Pancreas (tissue), 10 donors: Measurements from ENCODE around the gene PHLDB3. TPM values are rescaled to one million over a fixed set of nuclear protein-coding genes. Genes with fewer than 3 reads are reported as not detected.
"Not testable (repeated sequence)": the region's sequence is repeated elsewhere in the genome, so short reads cannot be mapped to it uniquely, and the experiment has no call there.

Experiments
- ATAC-seq, 4 donors: fragments of 200-7000 bp; cut with Tn5 transposase; one replicate each; pipeline versions ENCODE4 v1.8.0 to v1.9.1; 2020; ENCODE audit warnings: mild to moderate bottlenecking in 4 of 4, moderate library complexity in 4 of 4
- DNase-seq, 6 donors: peaks; one replicate each; pipeline ENCODE4 v3.0.0-alpha.2; 2020
- FAIRE-seq: peaks from 2 replicates; lab custom pipeline; 2012; peaks lifted over from hg19 to GRCh38; lab: Jason Lieb, UNC
- H3K27ac ChIP-seq, 4 donors: fragments of 200-600 bp; sonication (generic); 1 replicate in 3 of 4; 2 replicates in 1 of 4; pipeline versions ENCODE4 v1.5.0 to v1.8.0; 2020
- H3K27me3 ChIP-seq, 4 donors: fragments of 200-600 bp; one replicate each; pipeline ENCODE4 v1.8.0; 2021
- H3K36me3 ChIP-seq, 3 donors: fragments of 200-600 bp; sonication (generic) in 1 of 3; one replicate each; pipeline versions ENCODE4 v1.5.0 to v1.8.0; 2020 to 2021
- H3K4me1 ChIP-seq, 3 donors: fragments of 200-600 bp; one replicate each; pipeline ENCODE4 v1.8.0; 2021
- H3K4me3 ChIP-seq, 4 donors: fragments of 200-600 bp; sonication (generic) in 2 of 4; one replicate each; pipeline versions ENCODE4 v1.5.0 to v1.8.0; 2020 to 2021
- H3K9me3 ChIP-seq, 4 donors: fragments of 200-600 bp; one replicate each; pipeline ENCODE4 v1.8.0; 2021
- WGBS, 2 donors: extraction: QIAGEN DNeasy Blood & Tissue Kit; methylation state at CpG; one replicate each; pipeline ENCODE4 v1.1.7; 2013; 5-methylcytosine and 5-hydroxymethylcytosine counted together
- intact Hi-C, 3 donors: fragments of 100-400 bp; cut with DNase I; formaldehyde crosslinking; loops; one replicate each; pipeline versions ENCODE4 v1.11.1 to v1.14.2; 2022
- polyA plus RNA-seq, 2 donors: library from polyadenylated mRNA; stranded (reverse); fragments of 200-250 nt; gene quantifications; one replicate each; pipeline ENCODE4 v1.2.3, GENCODE V29; 2013
- total RNA-seq, 6 donors: library from RNA; stranded (reverse); fragmentation: NEBNext Ultra II Directional in 4 of 6; extraction: Animal tissue kit (Norgen Biotek cat#: 25700) in 4 of 6; gene quantifications; one replicate each; pipeline versions ENCODE4 v1.2.1 to v1.2.4, GENCODE V29; 2021 to 2023
- TF ChIP-seq, protein P1 (sequence below), 4 donors: fragments of 200-600 bp; sonication (generic) in 3 of 4; IDR thresholded peaks; one replicate each; pipeline versions ENCODE4 v1.5.0 to v1.8.0; 2021; ENCODE audit warnings: antibody characterized with exemption in 4 of 4
- donor health status: healthy with polysubstance abuse.
- donor health status: DM: no; HTN: no; CAD: no; lungs with moderate emphysema.
- donor health status: DM: no; HTN: no; CAD: no.
- donor health status: control.
- donor health status: control.
- donor health status: Bipolar disorder and iron deficiency.
- donor health status: DM: yes; HTN: yes; CAD: no.
- donor health status: DM: no; HTN: no; CAD: no.
- donor health status: DM: no; HTN: no; CAD: no.
- donor health status: DM: yes; HTN: yes; CAD: no.

The PHLDB3 gene
- total and polyA plus RNA-seq, 8 donors, result 7.2 to 33.7 (median 10.7) TPM

DNA sequence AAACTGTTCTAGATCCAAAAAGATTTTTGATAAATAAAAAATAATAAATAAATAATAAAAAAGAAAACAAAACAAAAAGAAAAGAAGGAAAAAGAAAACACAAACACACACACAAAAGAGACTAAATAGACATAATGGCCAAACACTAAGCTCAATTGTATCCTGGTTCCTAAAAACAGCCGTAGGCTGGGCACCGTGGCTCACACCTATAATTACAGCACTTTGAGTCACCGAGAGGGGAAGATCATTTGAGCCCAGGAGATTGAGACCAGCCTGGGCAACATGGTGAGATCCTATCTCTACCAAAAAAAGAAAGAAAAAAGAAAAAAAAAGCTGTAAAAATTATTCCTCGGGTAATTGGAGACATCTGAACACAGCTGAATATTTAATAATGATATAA, 13.5 kb upstream of the PHLDB3 start:
- Histone ChIP-seq H3K36me3 (no peaks in the 10 kb centered on the region), H3K9me3 (no peaks in the 10 kb centered on the region), H3K4me3 (no peak overlapping the region), H3K27ac (no peak overlapping the region), H3K27me3 (no peaks in the 10 kb centered on the region), H3K4me1 (no peaks in the 10 kb centered on the region)
- intact Hi-C loops, result loop anchor here in 1 of 3 donors (5.0 kb wide), 1 partner anchor 71 kb away; no protein-coding TSS in a partner anchor
- DNase-seq (no peak), FAIRE-seq (no peak), ATAC-seq (no peak)
- WGBS, 2 donors, result 74 to 94% methylated on average over 4 of the region's 4 CpGs
- TF ChIP-seq, protein P1, sequence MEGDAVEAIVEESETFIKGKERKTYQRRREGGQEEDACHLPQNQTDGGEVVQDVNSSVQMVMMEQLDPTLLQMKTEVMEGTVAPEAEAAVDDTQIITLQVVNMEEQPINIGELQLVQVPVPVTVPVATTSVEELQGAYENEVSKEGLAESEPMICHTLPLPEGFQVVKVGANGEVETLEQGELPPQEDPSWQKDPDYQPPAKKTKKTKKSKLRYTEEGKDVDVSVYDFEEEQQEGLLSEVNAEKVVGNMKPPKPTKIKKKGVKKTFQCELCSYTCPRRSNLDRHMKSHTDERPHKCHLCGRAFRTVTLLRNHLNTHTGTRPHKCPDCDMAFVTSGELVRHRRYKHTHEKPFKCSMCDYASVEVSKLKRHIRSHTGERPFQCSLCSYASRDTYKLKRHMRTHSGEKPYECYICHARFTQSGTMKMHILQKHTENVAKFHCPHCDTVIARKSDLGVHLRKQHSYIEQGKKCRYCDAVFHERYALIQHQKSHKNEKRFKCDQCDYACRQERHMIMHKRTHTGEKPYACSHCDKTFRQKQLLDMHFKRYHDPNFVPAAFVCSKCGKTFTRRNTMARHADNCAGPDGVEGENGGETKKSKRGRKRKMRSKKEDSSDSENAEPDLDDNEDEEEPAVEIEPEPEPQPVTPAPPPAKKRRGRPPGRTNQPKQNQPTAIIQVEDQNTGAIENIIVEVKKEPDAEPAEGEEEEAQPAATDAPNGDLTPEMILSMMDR (IDR thresholded peaks at IDR 0.05), result no peak

DNA sequence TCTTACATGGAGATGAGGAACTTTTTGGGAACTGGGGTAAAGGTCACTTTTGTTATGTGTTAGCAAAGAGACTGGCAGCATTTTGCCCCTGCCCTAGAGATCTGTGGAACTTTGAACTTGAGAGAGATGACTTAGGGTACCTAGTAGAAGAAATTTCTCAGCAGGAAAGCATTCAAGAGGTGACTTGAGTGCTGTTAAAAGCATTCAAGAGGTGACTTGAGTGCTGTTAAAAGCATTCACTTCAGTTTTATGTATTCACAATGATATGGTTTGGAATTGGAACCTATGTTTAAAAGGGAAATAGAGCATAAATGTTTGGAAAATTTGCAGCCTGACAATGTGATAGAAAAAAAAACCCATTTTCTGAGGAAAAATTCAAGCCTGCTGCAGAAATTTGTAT, 7.9 kb upstream of the PHLDB3 start:
- H3K4me1 ChIP-seq, ATAC-seq, DNase-seq, H3K36me3 ChIP-seq, H3K4me3 ChIP-seq, intact Hi-C loops, H3K27me3 ChIP-seq, H3K27ac ChIP-seq, FAIRE-seq, H3K9me3 ChIP-seq: not testable (repeated sequence)

DNA sequence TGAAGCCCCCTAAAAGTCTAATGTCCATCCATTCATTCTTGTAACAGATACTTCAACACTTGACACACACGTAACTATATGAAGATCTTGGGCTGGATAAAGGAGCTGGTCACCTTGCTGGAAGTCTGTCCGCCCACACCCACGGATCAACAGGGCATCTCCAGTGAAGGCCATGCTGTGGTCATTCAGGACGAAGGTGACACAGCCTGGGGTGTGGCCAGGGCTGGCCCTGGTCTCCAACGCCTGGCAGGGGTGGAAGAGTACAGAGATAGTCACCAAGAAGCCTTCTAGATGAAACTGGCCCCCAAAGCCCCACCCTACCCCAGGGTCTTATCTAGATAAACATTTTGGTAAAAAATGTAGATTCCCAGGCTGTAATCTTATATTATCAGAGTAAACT, 6.8 kb upstream of the PHLDB3 start:
- FAIRE-seq (no peak), DNase-seq (no peak), ATAC-seq (no peak)
- H3K36me3 ChIP-seq, result peaks cover 0 to 2% (median 0%) of the 10 kb centered on the region in 3 donors
- no peak overlapping the region for H3K4me3 ChIP-seq
- intact Hi-C loops, result no loop called here
- TF ChIP-seq, protein P1 (IDR thresholded peaks at IDR 0.05), result no peak
- no peaks in the 10 kb centered on the region for H3K9me3 ChIP-seq
- H3K4me1 ChIP-seq, result no peaks in the 10 kb centered on the region
- WGBS, 2 donors, result 91 to 94% methylated on average over 5 of the region's 5 CpGs
- H3K27me3 ChIP-seq, result no peaks in the 10 kb centered on the region
- no peak overlapping the region for H3K27ac ChIP-seq

DNA sequence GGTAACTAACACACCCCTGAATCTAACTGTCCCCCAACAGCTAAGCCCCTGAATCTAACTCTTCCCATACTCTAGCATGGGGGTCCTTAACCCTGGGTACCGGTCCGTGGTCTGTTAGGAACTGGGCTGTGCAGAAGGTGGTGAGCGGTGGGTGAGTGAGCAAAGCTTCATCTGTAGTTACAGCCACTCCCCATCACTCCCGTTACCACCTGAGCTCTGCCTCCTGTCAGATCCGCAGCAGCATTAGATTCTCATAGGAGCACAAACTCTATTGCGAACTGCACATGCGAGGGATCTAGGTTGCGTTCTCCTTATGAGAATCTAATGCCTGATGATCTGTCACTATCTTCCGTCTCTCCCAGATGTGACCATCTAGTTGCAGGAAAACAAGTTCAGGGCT, 6.2 kb upstream of the PHLDB3 start:
- 95 to 96% methylated on average over 9 of the region's 9 CpGs for WGBS, 2 donors

DNA sequence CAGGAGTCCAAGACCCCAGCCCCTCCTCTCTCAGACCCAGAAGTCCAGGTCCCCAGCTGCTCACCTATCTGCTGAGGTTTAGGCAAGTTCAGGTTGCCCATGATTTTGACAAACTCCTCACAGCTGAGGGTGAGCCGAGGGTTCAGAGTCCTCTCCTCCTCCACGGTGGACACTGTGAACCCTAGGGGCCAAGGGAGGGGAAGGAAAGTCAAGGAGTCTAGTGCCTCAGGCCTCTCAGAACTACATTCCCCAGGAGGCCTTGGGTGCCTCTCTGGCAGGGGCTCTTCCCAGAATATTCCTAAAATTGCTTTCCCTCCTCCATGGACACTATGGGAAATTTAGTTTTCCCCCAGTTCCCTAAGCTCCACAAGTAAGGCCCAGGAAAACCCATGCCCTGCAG, 3.3 kb upstream of the PHLDB3 start:
- H3K4me1 ChIP-seq, result peaks cover 0 to 4% (median 0%) of the 10 kb centered on the region in 3 donors
- no peaks in the 10 kb centered on the region for H3K27me3 ChIP-seq
- intact Hi-C loops, result no loop called here
- H3K9me3 ChIP-seq, result no peaks in the 10 kb centered on the region
- no peak for DNase-seq
- no peak for ATAC-seq
- H3K4me3 ChIP-seq, result no peak overlapping the region
- peaks cover 0 to 2% (median 0%) of the 10 kb centered on the region in 3 donors for H3K36me3 ChIP-seq
- H3K27ac ChIP-seq, result no peak overlapping the region
- 90 to 97% methylated on average over 2 of the region's 2 CpGs for WGBS, 2 donors
- no peak for FAIRE-seq
- TF ChIP-seq, protein P1 (IDR thresholded peaks at IDR 0.05), result no peak

More for the DNA sequence above, 6.2 kb upstream of the PHLDB3 start:
- Histone ChIP-seq H3K4me1 (no peaks in the 10 kb centered on the region), H3K4me3 (no peak overlapping the region), H3K27me3 (no peaks in the 10 kb centered on the region), H3K27ac (no peak overlapping the region), H3K36me3 (peaks cover 0 to 2% (median 0%) of the 10 kb centered on the region in 3 donors), H3K9me3 (no peaks in the 10 kb centered on the region)
- no peak for ATAC-seq
- FAIRE-seq, result no peak
- DNase-seq, result no peak
- intact Hi-C loops, result no loop called here
- TF ChIP-seq, protein P1 (IDR thresholded peaks at IDR 0.05), result no peak
